Measurements from ENCODE around the gene TSGA10IP. TPM values are rescaled to one million over a fixed set of nuclear protein-coding genes. Genes with fewer than 3 reads are reported as not detected.

The TSGA10IP gene
- total and polyA plus RNA-seq, 10 of the 15 experiments (the other 5 are each of a cell fraction or from before 2014, with no cell fraction given): not detected

DNA sequence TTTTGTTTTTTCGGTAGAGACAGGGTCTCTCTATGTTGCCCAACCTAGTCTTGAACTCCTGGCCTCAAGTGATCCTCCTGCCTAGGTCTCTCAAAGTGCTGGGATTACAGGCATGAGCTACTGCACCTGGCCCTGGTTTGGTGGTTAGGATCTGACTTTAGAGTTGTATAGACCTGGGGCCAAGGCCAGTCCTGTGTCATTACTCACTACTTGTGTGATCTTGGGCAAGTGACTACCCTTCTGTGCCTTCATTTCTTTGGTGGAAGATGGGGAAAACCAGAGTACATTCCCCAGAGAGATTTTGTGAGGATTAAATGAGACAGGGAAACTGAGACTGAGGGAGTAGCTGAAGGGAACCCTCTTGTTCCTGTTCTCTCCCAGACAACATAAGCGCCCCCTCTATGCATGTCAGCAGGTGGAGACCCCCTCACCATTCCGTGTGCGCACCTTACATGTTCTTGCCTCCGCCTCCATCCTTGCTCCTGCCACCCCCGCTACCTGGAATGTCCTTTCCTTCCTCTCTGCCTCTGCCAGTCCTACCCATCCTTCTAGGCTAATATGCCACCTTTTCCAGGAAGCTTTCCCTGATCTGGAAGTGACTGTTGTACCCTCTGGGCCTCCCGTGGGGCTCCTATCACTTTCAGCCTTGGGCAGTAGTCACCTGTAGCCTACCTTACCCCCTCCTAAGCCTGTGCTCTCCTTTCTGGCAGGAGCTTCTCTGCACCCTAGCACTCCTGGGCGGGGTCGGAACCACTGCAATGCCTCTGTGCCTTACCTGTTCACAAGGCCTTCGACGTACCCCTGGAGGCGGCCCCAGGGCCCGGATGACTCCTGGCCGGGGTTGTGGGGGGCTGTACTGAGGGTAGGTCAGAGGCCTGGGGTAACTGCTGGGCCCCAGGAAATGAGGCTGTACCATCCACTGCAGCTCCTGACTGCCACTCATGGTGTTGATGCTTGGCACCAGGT is 49.0 kb upstream of the TSGA10IP start:
- intact Hi-C loops (cut with micrococcal nuclease; ENCODE audit: unreplicated experiment): loop anchor here (10.0 kb wide), 1 partner anchor 238 kb away; no protein-coding TSS in a partner anchor
- Histone ChIP-seq H2AFZ (ENCODE audit: control insufficient read depth, low read depth, low read length) (no peak overlapping the region), H3K36me3 (ENCODE audit: control insufficient read depth in 2 of 2, insufficient read depth in 2 of 2, low read length in 1 of 2) (no peaks in the 10 kb centered on the region), H3K4me2 (ENCODE audit: control insufficient read depth, insufficient read depth) (no peak overlapping the region), H3K4me3 (no peak overlapping the region), H3K9ac (ENCODE audit: control insufficient read depth, insufficient read depth, low read length) (no peak overlapping the region), H3K79me2 (ENCODE audit: control insufficient read depth, insufficient read depth, low read length) (peaks cover 38% of the 10 kb centered on the region), H3K4me1 (ENCODE audit: control insufficient read depth, insufficient read depth, low read length) (peaks cover 20% of the 10 kb centered on the region), H4K20me1 (ENCODE audit: control insufficient read depth, insufficient read depth) (no peaks in the 10 kb centered on the region), H3K9me3 (replicated peaks; ENCODE audit: control insufficient read depth, insufficient read depth, low read length) (no peaks in the 10 kb centered on the region), H3K27ac (ENCODE audit: control insufficient read depth, insufficient read depth) (no peak overlapping the region), H3K27me3 (replicated peaks in 1 of 2; ENCODE audit: control insufficient read depth in 2 of 2, insufficient read depth in 2 of 2, low read length in 1 of 2) (no peaks in the 10 kb centered on the region)
- ChIA-PET CTCF (interaction anchor here (1.8 to 6.5 kb wide), 4 partner anchors 7 to 185 kb away, joined by 3 to 67 read pairs (median 21); partner anchors contain the start of genes CCDC85B, FIBP and KAT5), RAD21 (ENCODE audit: unreplicated experiment) (no interaction called here), POLR2A (interaction anchor here (0.6 to 3.6 kb wide), 4 partner anchors 7 to 240 kb away, joined by 3 to 62 read pairs (median 4); partner anchors contain the start of genes CCDC85B and FIBP), SMC1A (ENCODE audit: uncharacterized antibody, unreplicated experiment) (interaction anchor here (0.9 to 1.1 kb wide), 3 partner anchors 10 to 32 kb away, joined by 3 to 4 read pairs (median 4); no protein-coding TSS in a partner anchor)
- peak; percentile 79 for TF ChIP-seq ZSCAN29 (IDR thresholded peaks at IDR 0.05)
- TF ChIP-seq, protein P1, sequence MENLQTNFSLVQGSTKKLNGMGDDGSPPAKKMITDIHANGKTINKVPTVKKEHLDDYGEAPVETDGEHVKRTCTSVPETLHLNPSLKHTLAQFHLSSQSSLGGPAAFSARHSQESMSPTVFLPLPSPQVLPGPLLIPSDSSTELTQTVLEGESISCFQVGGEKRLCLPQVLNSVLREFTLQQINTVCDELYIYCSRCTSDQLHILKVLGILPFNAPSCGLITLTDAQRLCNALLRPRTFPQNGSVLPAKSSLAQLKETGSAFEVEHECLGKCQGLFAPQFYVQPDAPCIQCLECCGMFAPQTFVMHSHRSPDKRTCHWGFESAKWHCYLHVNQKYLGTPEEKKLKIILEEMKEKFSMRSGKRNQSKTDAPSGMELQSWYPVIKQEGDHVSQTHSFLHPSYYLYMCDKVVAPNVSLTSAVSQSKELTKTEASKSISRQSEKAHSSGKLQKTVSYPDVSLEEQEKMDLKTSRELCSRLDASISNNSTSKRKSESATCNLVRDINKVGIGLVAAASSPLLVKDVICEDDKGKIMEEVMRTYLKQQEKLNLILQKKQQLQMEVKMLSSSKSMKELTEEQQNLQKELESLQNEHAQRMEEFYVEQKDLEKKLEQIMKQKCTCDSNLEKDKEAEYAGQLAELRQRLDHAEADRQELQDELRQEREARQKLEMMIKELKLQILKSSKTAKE (IDR thresholded peaks at IDR 0.05; ENCODE audit: low read depth, poor library complexity, severe bottlenecking): no peak
- no peak for TF ChIP-seq SMC3 (IDR thresholded peaks at IDR 0.05; ENCODE audit: borderline replicate concordance, low read length)
- TF ChIP-seq, protein P2, sequence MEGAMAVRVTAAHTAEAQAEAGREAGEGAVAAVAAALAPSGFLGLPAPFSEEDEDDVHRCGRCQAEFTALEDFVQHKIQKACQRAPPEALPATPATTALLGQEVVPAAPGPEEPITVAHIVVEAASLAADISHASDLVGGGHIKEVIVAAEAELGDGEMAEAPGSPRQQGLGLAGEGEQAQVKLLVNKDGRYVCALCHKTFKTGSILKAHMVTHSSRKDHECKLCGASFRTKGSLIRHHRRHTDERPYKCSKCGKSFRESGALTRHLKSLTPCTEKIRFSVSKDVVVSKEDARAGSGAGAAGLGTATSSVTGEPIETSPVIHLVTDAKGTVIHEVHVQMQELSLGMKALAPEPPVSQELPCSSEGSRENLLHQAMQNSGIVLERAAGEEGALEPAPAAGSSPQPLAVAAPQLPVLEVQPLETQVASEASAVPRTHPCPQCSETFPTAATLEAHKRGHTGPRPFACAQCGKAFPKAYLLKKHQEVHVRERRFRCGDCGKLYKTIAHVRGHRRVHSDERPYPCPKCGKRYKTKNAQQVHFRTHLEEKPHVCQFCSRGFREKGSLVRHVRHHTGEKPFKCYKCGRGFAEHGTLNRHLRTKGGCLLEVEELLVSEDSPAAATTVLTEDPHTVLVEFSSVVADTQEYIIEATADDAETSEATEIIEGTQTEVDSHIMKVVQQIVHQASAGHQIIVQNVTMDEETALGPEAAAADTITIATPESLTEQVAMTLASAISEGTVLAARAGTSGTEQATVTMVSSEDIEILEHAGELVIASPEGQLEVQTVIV (IDR thresholded peaks at IDR 0.05; ENCODE audit: borderline replicate concordance, partially characterized antibody): no peak
- no peak for TF ChIP-seq SUZ12 (IDR thresholded peaks at IDR 0.05; ENCODE audit: unreplicated experiment)
- TF ChIP-seq RB1 (IDR thresholded peaks at IDR 0.05; ENCODE audit: borderline replicate concordance): no peak
- 0 out of 2 replicates have a peak, but pooled peaks have one; percentile 19 for TF ChIP-seq TCF12 (IDR thresholded peaks at IDR 0.05; ENCODE audit: low read depth, low read length)
- no peak for TF ChIP-seq RAD51 (IDR thresholded peaks at IDR 0.05)
- no peak for TF ChIP-seq CBX5 (IDR thresholded peaks at IDR 0.05; ENCODE audit: low read depth)
- TF ChIP-seq, protein P3, sequence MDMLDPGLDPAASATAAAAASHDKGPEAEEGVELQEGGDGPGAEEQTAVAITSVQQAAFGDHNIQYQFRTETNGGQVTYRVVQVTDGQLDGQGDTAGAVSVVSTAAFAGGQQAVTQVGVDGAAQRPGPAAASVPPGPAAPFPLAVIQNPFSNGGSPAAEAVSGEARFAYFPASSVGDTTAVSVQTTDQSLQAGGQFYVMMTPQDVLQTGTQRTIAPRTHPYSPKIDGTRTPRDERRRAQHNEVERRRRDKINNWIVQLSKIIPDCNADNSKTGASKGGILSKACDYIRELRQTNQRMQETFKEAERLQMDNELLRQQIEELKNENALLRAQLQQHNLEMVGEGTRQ (IDR thresholded peaks at IDR 0.05; ENCODE audit: borderline replicate concordance, low read depth, low read length): no peak
- TF ChIP-seq, protein P4, sequence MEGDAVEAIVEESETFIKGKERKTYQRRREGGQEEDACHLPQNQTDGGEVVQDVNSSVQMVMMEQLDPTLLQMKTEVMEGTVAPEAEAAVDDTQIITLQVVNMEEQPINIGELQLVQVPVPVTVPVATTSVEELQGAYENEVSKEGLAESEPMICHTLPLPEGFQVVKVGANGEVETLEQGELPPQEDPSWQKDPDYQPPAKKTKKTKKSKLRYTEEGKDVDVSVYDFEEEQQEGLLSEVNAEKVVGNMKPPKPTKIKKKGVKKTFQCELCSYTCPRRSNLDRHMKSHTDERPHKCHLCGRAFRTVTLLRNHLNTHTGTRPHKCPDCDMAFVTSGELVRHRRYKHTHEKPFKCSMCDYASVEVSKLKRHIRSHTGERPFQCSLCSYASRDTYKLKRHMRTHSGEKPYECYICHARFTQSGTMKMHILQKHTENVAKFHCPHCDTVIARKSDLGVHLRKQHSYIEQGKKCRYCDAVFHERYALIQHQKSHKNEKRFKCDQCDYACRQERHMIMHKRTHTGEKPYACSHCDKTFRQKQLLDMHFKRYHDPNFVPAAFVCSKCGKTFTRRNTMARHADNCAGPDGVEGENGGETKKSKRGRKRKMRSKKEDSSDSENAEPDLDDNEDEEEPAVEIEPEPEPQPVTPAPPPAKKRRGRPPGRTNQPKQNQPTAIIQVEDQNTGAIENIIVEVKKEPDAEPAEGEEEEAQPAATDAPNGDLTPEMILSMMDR (IDR thresholded peaks at IDR 0.05 in 2 of 3, conservative IDR thresholded peaks at IDR 0.05 in 1 of 3; ENCODE audit: control insufficient read depth in 2 of 3, extremely low read depth in 1 of 3, insufficient read depth in 1 of 3, low read depth in 3 of 3, low read length in 3 of 3): no peak
- TF ChIP-seq PAX8 (IDR thresholded peaks at IDR 0.05): no peak
- TF ChIP-seq ESRRA (IDR thresholded peaks at IDR 0.05; ENCODE audit: low read length): no peak
- ATAC-seq (no peak), FAIRE-seq (no peak), DNase-seq (ENCODE audit: low read depth, low spot score) (no peak)
- WGBS (ENCODE audit: insufficient coverage, insufficient replicate concordance, low lambda C conversion rate, missing lambda C conversion rate): 75% methylated on average over 14 of the region's 14 CpGs
- in situ Hi-C loops (cut with MboI): no loop called here
- TSS peak; percentile 25 for BruUV-seq (replicated peaks)
